GM06990 (cell line): Measurements from ENCODE around the gene NGRN.

Experiments
- DNase-seq: peaks from one replicate; pipeline ENCODE4 v3.0.0-alpha.2; 2011; ENCODE audit not compliant: insufficient read length; ENCODE audit errors: extremely low read depth
- H3K27me3 ChIP-seq: replicated peaks from 2 replicates; pipeline ENCODE4 v1.6.0; 2011; ENCODE audit warnings: low read length; ENCODE audit not compliant: control insufficient read depth, insufficient read depth
- H3K36me3 ChIP-seq: 2 replicates; pipeline ENCODE4 v1.5.1; 2011; ENCODE audit warnings: low read length; ENCODE audit not compliant: control insufficient read depth, insufficient read depth
- H3K4me3 ChIP-seq: replicated peaks from 2 replicates; pipeline ENCODE4 v1.5.1; 2011; ENCODE audit warnings: low read depth, mild to moderate bottlenecking, control low read depth, low read length
- TF ChIP-seq, protein P1 (sequence below): IDR thresholded peaks from 2 replicates; pipeline ENCODE4 v1.5.1; 2011; ENCODE audit warnings: low read length, control low read depth, mild to moderate bottlenecking, inconsistent platforms; ENCODE audit not compliant: insufficient read depth, poor library complexity, severe bottlenecking

The NGRN gene

GRCh38 chr15:90223441-90224165 is 41.9 kb upstream of the NGRN start:
- TF ChIP-seq, protein P1, sequence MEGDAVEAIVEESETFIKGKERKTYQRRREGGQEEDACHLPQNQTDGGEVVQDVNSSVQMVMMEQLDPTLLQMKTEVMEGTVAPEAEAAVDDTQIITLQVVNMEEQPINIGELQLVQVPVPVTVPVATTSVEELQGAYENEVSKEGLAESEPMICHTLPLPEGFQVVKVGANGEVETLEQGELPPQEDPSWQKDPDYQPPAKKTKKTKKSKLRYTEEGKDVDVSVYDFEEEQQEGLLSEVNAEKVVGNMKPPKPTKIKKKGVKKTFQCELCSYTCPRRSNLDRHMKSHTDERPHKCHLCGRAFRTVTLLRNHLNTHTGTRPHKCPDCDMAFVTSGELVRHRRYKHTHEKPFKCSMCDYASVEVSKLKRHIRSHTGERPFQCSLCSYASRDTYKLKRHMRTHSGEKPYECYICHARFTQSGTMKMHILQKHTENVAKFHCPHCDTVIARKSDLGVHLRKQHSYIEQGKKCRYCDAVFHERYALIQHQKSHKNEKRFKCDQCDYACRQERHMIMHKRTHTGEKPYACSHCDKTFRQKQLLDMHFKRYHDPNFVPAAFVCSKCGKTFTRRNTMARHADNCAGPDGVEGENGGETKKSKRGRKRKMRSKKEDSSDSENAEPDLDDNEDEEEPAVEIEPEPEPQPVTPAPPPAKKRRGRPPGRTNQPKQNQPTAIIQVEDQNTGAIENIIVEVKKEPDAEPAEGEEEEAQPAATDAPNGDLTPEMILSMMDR = no peak
- H3K27me3 ChIP-seq = no peaks in the 10 kb centered on the region
- H3K4me3 ChIP-seq = no peak overlapping the region
- H3K36me3 ChIP-seq = peaks cover 32% of the 10 kb centered on the region
- DNase-seq = no peak

GRCh38 chr15:90225047-90225446 is 40.4 kb upstream of the NGRN start:
- H3K4me3 ChIP-seq = no peak overlapping the region
- no peaks in the 10 kb centered on the region for H3K27me3 ChIP-seq
- no peak for DNase-seq
- TF ChIP-seq, protein P1 = no peak
- peaks cover 39% of the 10 kb centered on the region for H3K36me3 ChIP-seq

- TF ChIP-seq, protein P1 = no peak
- no peak for DNase-seq
- Histone ChIP-seq H3K27me3 (no peaks in the 10 kb centered on the region), H3K36me3 (peaks cover 42% of the 10 kb centered on the region), H3K4me3 (no peak overlapping the region)
These were observed 39.8 kb upstream of the NGRN start for GRCh38 chr15:90225504-90226234.

- Histone ChIP-seq H3K27me3 (no peaks in the 10 kb centered on the region), H3K4me3 (no peak overlapping the region), H3K36me3 (peaks cover 43% of the 10 kb centered on the region)
- DNase-seq = no peak
- TF ChIP-seq, protein P1 = no peak
These were observed 38.1 kb upstream of the NGRN start for GRCh38 chr15:90227336-90227735.

DNA sequence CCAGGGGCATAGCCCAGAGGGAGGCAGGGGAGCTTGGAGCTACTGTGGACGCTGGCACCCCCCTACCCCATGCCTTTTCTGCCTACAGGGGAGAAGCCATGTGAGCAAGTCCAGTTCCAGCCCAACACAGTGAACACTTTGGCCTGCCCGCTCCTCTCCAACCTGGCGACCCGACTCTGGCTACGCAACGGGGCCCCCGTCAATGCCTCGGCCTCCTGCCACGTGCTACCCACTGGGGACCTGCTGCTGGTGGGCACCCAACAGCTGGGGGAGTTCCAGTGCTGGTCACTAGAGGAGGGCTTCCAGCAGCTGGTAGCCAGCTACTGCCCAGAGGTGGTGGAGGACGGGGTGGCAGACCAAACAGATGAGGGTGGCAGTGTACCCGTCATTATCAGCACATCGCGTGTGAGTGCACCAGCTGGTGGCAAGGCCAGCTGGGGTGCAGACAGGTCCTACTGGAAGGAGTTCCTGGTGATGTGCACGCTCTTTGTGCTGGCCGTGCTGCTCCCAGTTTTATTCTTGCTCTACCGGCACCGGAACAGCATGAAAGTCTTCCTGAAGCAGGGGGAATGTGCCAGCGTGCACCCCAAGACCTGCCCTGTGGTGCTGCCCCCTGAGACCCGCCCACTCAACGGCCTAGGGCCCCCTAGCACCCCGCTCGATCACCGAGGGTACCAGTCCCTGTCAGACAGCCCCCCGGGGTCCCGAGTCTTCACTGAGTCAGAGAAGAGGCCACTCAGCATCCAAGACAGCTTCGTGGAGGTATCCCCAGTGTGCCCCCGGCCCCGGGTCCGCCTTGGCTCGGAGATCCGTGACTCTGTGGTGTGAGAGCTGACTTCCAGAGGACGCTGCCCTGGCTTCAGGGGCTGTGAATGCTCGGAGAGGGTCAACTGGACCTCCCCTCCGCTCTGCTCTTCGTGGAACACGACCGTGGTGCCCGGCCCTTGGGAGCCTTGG is 37.4 kb upstream of the NGRN start:
- Histone ChIP-seq H3K4me3 (no peak overlapping the region), H3K27me3 (no peaks in the 10 kb centered on the region), H3K36me3 (peaks cover 43% of the 10 kb centered on the region)
- no peak for DNase-seq
- TF ChIP-seq, protein P1 = no peak
